ENCODE data around the gene CAPN14.

DNA sequence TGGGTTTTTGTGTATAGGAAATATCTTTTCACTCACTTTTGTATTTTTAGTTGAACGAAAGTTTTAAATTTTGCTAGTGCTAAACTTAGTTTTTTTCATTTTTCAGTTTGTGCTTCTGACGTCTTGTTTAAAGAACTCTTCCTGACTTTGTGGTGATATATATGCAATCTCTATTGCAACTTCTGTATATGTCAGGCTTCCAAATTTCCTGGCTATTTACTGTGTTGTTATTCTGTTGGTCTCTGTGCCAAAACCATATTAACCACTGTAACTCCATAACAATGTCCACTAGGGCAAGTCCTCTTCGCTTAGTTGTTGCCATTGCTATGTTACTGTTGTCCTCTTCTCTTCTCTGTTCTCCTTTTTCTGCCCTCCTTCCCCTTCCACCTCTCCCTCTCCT, 13.4 kb upstream of the CAPN14 start:
- TF ChIP-seq POLR2A (IDR thresholded peaks at IDR 0.05) (no peak), CTCF (IDR thresholded peaks at IDR 0.05) (no peak)

Data from testis (tissue), 2 donors.